GM21723 (cell line): ENCODE measurements around the gene ECHDC3.

Experiments
- ATAC-seq: cut with Tn5 transposase; IDR thresholded peaks from one replicate; pipeline ENCODE4 v1.9.1; 2021; ENCODE audit warnings: mild to moderate bottlenecking, moderate library complexity; ENCODE audit not compliant: unreplicated experiment

Gene ECHDC3

GRCh38 chr10:11746883-11747539 is 4.8 kb downstream of the ECHDC3 start:
- ATAC-seq = no peak

- no peak for ATAC-seq
These were observed 6.7 kb downstream of the ECHDC3 start for GRCh38 chr10:11748866-11749265.

- ATAC-seq = no peak
These were observed 8.2 kb downstream of the ECHDC3 start for GRCh38 chr10:11750420-11750819.

GRCh38 chr10:11754173-11754572 is 12.0 kb downstream of the ECHDC3 start:
- no peak for ATAC-seq

- ATAC-seq = no peak
These were observed 12.4 kb downstream of the ECHDC3 start for GRCh38 chr10:11754620-11755019.

GRCh38 chr10:11755512-11756263 is 13.5 kb downstream of the ECHDC3 start:
- ATAC-seq = no peak

GRCh38 chr10:11756766-11757315 is 14.7 kb downstream of the ECHDC3 start:
- ATAC-seq = no peak

- no peak for ATAC-seq
These were observed 15.3 kb downstream of the ECHDC3 start for GRCh38 chr10:11757454-11757820.

- ATAC-seq = peak; percentile 99
These were observed 15.8 kb downstream of the ECHDC3 start for GRCh38 chr10:11757821-11758463.

GRCh38 chr10:11758527-11759236 is 16.5 kb downstream of the ECHDC3 start:
- ATAC-seq = no peak

- ATAC-seq = no peak
These were observed 17.2 kb downstream of the ECHDC3 start for GRCh38 chr10:11759347-11759746.

- ATAC-seq = no peak
These were observed 18.0 kb downstream of the ECHDC3 start for GRCh38 chr10:11760151-11760550.

- ATAC-seq = no peak
These were observed 18.7 kb downstream of the ECHDC3 start for GRCh38 chr10:11760861-11761260.

GRCh38 chr10:11761431-11761830 is 19.2 kb downstream of the ECHDC3 start:
- ATAC-seq = no peak

GRCh38 chr10:11762706-11763500 is 20.7 kb downstream of the ECHDC3 start:
- ATAC-seq = no peak

GRCh38 chr10:11763501-11763861 is 21.3 kb downstream of the ECHDC3 start:
- no peak for ATAC-seq

- no peak for ATAC-seq
These were observed 23.0 kb downstream of the ECHDC3 start for GRCh38 chr10:11765141-11765540.

- ATAC-seq = no peak
These were observed 30.6 kb downstream of the ECHDC3 start for GRCh38 chr10:11772575-11773288.

GRCh38 chr10:11773761-11774441 is 31.7 kb downstream of the ECHDC3 start:
- no peak for ATAC-seq
